ENCODE results near the gene TBC1D12. TPM values are rescaled to one million over a fixed set of nuclear protein-coding genes. Genes with fewer than 3 reads are reported as not detected.

TBC1D12 gene
- polyA plus RNA-seq, 6 donors from 2014 or later: 0.31 to 2.4 (median 0.96) TPM

DNA sequence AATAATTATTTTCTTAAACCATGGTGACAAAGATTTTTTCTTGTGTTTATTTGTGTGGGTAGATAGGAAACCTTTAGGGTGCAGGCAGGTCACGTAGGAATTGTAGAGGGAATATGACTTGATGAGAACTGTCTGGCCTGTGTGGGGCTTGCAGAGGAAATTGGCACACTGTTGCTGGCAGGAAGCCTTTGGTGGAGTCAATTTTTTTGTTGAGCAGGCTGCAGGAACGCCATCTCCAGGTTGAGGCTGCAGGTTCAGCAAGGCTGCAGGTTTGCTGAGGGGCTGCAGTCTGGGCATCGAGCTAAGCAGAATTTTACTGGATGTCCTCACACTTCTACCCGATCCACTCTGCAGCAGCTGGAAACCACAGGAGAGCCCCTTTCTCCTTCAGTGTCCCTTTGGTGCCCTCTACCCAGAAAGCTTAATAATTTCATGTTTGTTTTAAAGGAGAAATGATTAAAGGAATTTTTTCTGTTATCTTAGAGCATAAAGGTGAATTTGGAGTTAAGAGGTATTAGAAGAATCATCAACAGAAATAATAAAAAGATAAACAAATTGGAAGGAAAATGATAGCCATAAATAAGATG is 37.0 kb downstream of the TBC1D12 start:
- ATAC-seq (ENCODE audit: low read depth in 2 of 2) (no peak), DNase-seq (no peak)
- H3K36me3 Mint-ChIP-seq: peaks cover 0 to 12% of the 10 kb centered on the region in 2 donors
- peak overlapping the region in 1 of 8 donors; percentile 42 for H3K4me3 Mint-ChIP-seq
- no peak overlapping the region for H3K27ac Mint-ChIP-seq
- H3K9me3 Mint-ChIP-seq: peaks cover 2 to 25% (median 16%) of the 10 kb centered on the region in 7 donors
- H3K27me3 Mint-ChIP-seq: peaks cover 0 to 18% (median 0%) of the 10 kb centered on the region in 3 donors
- no peaks in the 10 kb centered on the region for H3K4me1 Mint-ChIP-seq

DNA sequence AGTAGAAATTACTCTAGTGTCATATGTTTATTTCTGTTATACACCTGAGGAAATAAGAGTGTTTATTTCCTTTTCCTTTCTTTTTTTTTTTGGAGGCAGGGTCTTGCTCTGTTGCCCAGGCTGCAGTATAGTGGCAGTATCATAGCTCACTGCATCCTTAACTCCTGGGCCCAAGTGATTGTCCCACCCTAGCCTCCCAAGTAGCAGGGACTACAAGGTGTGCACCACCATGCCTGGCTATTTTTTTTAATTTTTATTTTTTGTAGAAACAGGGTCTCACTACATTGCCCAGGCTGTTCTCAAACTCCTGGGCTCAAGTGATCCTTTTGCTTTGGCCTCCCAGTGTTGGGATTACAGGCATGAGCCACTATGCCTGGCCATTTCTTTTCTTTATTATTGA is 37.8 kb downstream of the TBC1D12 start:
- peaks cover 0 to 20% (median 0%) of the 10 kb centered on the region in 3 donors for H3K27me3 Mint-ChIP-seq

DNA sequence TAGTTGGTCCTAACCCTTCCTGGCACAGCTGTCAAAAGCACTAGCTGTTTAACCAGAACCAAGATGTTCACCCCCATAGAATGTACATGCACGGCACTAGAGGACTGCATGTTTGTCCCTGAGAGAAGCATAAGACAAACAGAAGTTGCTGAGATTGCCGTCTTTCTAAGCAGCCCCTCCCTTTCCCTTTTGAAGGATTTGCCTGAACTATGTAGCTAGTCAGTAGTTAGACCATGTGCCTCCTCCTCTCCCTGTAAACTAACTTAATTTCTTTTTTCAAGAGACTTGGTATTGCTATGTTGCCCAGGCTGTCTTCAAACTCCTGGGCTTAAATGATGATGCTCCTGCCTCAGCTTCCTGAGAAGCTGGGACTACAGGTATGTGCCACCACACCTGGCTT is 40.7 kb downstream of the TBC1D12 start:
- Mint-ChIP-seq H3K36me3 (peaks cover 0 to 5% of the 10 kb centered on the region in 2 donors), H3K4me3 (no peak overlapping the region), H3K27me3 (peaks cover 0 to 20% (median 0%) of the 10 kb centered on the region in 3 donors), H3K27ac (no peak overlapping the region), H3K9me3 (peaks cover 0 to 4% (median 0%) of the 10 kb centered on the region in 7 donors), H3K4me1 (no peaks in the 10 kb centered on the region)
- DNase-seq (no peak), ATAC-seq (ENCODE audit: low read depth in 2 of 2) (no peak)

More for the DNA sequence above, 37.8 kb downstream of the TBC1D12 start:
- ATAC-seq (ENCODE audit: low read depth in 2 of 2): no peak
- no peak for DNase-seq
- no peaks in the 10 kb centered on the region for H3K4me1 Mint-ChIP-seq
- H3K9me3 Mint-ChIP-seq: peaks cover 2 to 25% (median 16%) of the 10 kb centered on the region in 7 donors
- no peak overlapping the region for H3K4me3 Mint-ChIP-seq
- no peak overlapping the region for H3K27ac Mint-ChIP-seq
- peaks cover 0 to 12% of the 10 kb centered on the region in 2 donors for H3K36me3 Mint-ChIP-seq

DNA sequence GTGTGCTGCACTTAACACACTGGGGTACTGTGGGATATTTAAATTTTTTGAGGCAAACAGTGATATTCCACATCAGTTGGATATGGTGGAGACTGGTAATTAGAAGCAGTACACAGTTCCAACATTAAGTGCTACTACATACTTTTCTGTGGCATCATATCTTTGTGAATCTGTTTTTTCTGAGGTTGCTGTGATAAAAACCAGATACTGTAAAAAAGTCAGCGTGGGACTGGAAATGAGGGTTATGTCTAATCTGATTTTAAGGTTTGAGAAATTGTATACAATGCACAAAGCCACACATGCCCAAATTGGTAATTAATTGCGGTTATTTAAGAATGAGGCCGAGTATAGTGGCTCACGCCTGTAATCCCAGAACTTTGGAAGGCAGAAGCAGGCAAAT is 41.2 kb downstream of the TBC1D12 start:
- peaks cover 0 to 20% (median 0%) of the 10 kb centered on the region in 3 donors for H3K27me3 Mint-ChIP-seq
- no peak overlapping the region for H3K4me3 Mint-ChIP-seq
- no peak for DNase-seq
- H3K27ac Mint-ChIP-seq: no peak overlapping the region
- H3K4me1 Mint-ChIP-seq: no peaks in the 10 kb centered on the region
- peaks cover 0 to 3% (median 0%) of the 10 kb centered on the region in 7 donors for H3K9me3 Mint-ChIP-seq
- H3K36me3 Mint-ChIP-seq: peaks cover 0 to 5% of the 10 kb centered on the region in 2 donors
- no peak for ATAC-seq (ENCODE audit: low read depth in 2 of 2)

DNA sequence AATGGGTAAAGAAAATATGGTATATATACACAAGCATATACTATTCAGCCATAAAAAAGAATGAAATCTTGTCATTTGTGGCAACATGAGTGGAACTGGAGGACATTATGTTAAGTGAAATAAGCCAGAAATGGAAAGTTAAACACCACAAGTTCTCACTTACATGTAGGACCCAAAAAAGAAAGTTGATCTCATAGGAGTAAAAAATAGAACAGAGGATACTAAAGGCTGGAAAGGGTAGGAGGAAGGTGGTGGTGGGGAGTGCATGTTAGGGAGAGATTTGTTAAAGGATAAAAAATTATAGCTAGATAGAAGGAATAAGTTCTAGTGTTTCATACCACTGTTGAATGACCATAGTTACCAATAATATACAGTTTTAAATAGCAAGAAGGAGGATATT is 48.4 kb downstream of the TBC1D12 start:
- Mint-ChIP-seq H3K9me3 (peaks cover 0 to 18% (median 9%) of the 10 kb centered on the region in 7 donors), H3K4me3 (no peak overlapping the region), H3K27ac (no peak overlapping the region), H3K4me1 (no peaks in the 10 kb centered on the region), H3K27me3 (peaks cover 0 to 5% (median 5%) of the 10 kb centered on the region in 3 donors), H3K36me3 (peaks cover 0 to 17% of the 10 kb centered on the region in 2 donors)
- no peak for DNase-seq
- no peak for ATAC-seq (ENCODE audit: low read depth in 2 of 2)

DNA sequence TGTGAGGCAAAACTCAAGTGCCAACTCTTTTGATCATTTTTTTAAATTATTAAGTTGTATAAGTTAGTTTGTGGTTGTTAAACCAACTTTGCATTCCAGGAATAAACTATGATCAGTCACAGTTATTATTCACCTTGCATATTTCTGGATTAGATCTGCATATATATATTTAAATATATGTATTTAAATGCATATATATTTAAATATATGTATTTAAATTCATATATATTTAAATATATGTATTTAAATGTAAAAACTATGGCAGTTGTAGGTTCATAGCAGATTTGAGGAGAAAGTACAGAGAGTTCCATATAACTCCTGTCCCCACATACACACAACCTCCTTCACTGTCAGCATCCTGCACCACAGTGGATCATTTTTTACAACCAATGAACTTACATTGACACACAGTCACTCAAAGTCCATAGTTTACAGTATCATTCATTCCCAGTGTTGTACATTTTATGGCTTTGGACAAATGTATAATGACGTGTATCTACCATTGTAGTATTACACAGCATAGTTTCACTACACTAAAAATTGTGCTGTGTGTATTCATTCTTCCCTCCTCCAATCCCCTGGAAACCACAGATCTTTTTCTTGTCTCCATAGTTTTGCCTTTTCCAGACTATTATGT is 49.7 kb downstream of the TBC1D12 start:
- no peak overlapping the region for H3K4me3 Mint-ChIP-seq
- DNase-seq (no peak), ATAC-seq (ENCODE audit: low read depth in 2 of 2) (no peak)

DNA sequence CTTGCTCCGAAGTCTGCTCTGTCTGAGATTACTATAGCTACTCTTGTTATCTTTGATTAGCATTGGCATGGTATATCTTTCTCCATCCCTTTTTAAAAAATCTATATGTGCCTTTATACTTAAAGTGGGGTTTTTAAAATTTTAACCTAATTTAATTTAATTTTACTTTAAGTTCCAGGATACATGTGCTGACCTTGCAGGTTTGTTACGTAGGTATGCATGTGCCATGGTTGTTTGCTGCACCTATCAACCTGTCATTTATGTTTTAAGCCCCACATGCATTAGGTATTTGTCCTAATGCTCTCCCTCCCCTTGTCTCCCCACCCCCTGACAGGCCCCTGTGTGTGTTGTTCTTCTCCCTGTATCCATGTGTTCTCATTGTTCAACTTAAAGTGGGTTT is 54.6 kb downstream of the TBC1D12 start:
- H3K4me1 Mint-ChIP-seq: no peaks in the 10 kb centered on the region
- DNase-seq: no peak
- peaks cover 19 to 33% of the 10 kb centered on the region in 2 donors for H3K36me3 Mint-ChIP-seq
- no peak for ATAC-seq (ENCODE audit: low read depth in 2 of 2)
- no peak overlapping the region for H3K4me3 Mint-ChIP-seq
- peaks cover 0 to 10% (median 5%) of the 10 kb centered on the region in 3 donors for H3K27me3 Mint-ChIP-seq
- H3K9me3 Mint-ChIP-seq: peaks cover 3 to 51% (median 30%) of the 10 kb centered on the region in 7 donors
- no peak overlapping the region for H3K27ac Mint-ChIP-seq

More for the DNA sequence above, 49.7 kb downstream of the TBC1D12 start:
- Mint-ChIP-seq H3K27ac (no peak overlapping the region), H3K9me3 (peaks cover 0 to 27% (median 13%) of the 10 kb centered on the region in 7 donors), H3K36me3 (peaks cover 1 to 22% of the 10 kb centered on the region in 2 donors), H3K27me3 (peaks cover 0 to 10% (median 5%) of the 10 kb centered on the region in 3 donors), H3K4me1 (no peaks in the 10 kb centered on the region)

DNA sequence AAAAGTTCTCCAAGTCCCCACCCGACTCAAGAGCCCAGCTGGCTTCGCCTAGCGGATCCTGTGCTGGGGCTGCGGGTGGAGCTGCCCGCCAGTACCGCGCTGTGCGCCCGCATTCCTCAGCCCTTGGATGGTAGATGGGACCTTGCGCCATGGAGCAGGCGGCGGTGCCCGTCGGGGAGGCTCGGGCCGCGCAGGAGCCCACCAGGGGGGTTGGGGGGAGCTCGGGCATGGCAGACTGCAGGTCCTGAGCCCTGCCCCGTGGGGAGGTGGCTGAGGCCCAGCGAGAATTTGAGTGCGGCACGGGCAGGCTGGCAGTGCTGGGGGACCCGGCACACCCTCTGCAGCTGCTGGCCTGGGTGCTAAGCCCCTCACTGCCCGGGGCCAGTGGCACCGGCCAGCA is 57.0 kb downstream of the TBC1D12 start:
- Mint-ChIP-seq H3K4me3 (no peak overlapping the region), H3K27me3 (peaks cover 0 to 15% (median 4%) of the 10 kb centered on the region in 3 donors), H3K36me3 (peaks cover 19 to 27% of the 10 kb centered on the region in 2 donors), H3K27ac (no peak overlapping the region), H3K9me3 (peaks cover 3 to 53% (median 25%) of the 10 kb centered on the region in 7 donors), H3K4me1 (no peaks in the 10 kb centered on the region)
- DNase-seq (no peak), ATAC-seq (ENCODE audit: low read depth in 2 of 2) (no peak)

DNA sequence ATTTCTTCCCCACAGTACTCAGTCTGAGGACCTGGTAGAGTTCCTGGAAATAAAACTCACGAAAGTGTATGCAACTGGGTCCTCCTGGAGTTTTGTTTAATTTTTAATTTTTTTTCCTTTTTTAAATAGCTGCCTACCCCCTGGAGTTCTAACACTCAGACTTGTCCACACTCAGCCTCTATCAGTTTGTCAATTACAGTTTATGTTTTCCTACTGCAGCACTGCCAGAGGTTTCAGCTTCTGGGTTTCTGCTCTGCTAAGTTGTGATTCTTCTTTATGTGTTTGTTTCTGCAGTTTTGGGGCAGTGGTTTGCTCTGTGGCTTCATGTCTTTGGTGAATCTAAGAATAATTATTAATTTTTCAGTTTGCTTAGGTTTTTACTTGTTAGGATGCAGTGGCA is 59.2 kb downstream of the TBC1D12 start:
- peaks cover 15 to 19% of the 10 kb centered on the region in 2 donors for H3K36me3 Mint-ChIP-seq
- no peaks in the 10 kb centered on the region for H3K4me1 Mint-ChIP-seq
- H3K4me3 Mint-ChIP-seq: no peak overlapping the region
- H3K27ac Mint-ChIP-seq: no peak overlapping the region
- peaks cover 0 to 10% (median 0%) of the 10 kb centered on the region in 3 donors for H3K27me3 Mint-ChIP-seq
- peaks cover 3 to 39% (median 14%) of the 10 kb centered on the region in 7 donors for H3K9me3 Mint-ChIP-seq
- ATAC-seq (ENCODE audit: low read depth in 2 of 2) (no peak), DNase-seq (no peak)

DNA sequence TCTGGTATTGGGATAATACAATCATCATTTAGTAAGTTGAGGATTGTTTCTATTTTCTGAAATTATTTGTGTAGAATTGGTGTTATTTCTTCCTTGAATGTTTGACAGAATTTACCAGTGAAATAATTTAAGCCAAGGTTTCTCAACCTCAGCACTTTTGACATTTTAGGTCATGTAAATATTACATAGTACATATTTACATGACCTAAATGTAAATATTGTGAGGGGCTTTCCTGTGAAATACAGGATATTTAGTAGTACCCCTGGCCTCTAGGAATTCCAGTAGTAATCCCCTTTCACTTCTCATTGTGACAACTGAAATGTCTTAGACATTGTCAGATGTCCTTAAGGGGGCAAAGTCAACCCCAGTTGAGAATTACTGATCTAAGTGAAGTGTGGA is 59.8 kb downstream of the TBC1D12 start:
- Mint-ChIP-seq H3K36me3 (peaks cover 11 to 17% of the 10 kb centered on the region in 2 donors), H3K9me3 (peaks cover 2 to 37% (median 14%) of the 10 kb centered on the region in 7 donors), H3K27ac (no peak overlapping the region), H3K4me1 (no peaks in the 10 kb centered on the region), H3K27me3 (peaks cover 0 to 10% (median 0%) of the 10 kb centered on the region in 3 donors), H3K4me3 (no peak overlapping the region)
- no peak for ATAC-seq (ENCODE audit: low read depth in 2 of 2)
- DNase-seq: no peak

DNA sequence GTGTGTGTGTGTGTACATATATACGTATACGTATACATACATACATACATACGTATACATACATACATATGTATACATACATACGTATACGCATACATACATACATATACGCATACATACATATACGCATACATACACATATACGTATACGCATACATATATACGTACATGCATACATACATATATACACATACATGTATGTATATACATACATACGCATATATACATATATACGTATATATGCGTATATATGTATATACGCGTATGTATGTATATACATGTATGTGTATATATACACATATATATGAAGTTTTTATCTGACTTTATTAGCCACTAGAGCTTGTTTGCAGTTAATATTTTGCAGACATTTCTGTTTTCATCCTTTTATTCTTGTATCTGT is 63.3 kb downstream of the TBC1D12 start:
- peaks cover 0 to 6% of the 10 kb centered on the region in 2 donors for H3K36me3 Mint-ChIP-seq
- no peaks in the 10 kb centered on the region for H3K4me1 Mint-ChIP-seq
- peaks cover 0 to 12% (median 4%) of the 10 kb centered on the region in 3 donors for H3K27me3 Mint-ChIP-seq
- H3K4me3 Mint-ChIP-seq: no peak overlapping the region
- peaks cover 0 to 13% (median 4%) of the 10 kb centered on the region in 7 donors for H3K9me3 Mint-ChIP-seq
- H3K27ac Mint-ChIP-seq: no peak overlapping the region
- DNase-seq (no peak), ATAC-seq (ENCODE audit: low read depth in 2 of 2) (no peak)

DNA sequence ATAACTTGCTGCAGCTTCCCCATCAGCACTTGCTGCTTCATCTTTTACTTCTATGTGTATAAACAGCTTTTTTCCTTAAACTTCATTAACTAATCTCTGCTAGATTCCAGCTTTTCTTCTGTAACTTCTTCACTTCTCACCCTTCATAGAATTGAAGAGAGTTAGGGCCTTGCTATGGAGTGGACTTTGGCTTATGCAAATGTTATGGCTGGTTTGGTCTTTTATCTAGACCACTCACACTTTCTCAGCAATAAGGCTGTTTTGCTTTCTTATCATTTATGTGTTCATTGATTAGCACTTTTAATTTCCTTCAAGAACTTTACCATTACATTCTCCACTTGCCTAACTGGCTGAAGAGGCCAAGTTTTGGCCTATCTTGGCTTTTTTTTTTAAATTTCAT is 79.1 kb downstream of the TBC1D12 start:
- no peak overlapping the region for H3K27ac Mint-ChIP-seq
- DNase-seq (no peak), ATAC-seq (ENCODE audit: low read depth in 2 of 2) (no peak)
- H3K4me3 Mint-ChIP-seq: no peak overlapping the region
- H3K4me1 Mint-ChIP-seq: no peaks in the 10 kb centered on the region
- H3K36me3 Mint-ChIP-seq: peaks cover 8 to 9% of the 10 kb centered on the region in 2 donors
- H3K27me3 Mint-ChIP-seq: peaks cover 0 to 4% (median 0%) of the 10 kb centered on the region in 3 donors
- peaks cover 3 to 26% (median 8%) of the 10 kb centered on the region in 7 donors for H3K9me3 Mint-ChIP-seq

DNA sequence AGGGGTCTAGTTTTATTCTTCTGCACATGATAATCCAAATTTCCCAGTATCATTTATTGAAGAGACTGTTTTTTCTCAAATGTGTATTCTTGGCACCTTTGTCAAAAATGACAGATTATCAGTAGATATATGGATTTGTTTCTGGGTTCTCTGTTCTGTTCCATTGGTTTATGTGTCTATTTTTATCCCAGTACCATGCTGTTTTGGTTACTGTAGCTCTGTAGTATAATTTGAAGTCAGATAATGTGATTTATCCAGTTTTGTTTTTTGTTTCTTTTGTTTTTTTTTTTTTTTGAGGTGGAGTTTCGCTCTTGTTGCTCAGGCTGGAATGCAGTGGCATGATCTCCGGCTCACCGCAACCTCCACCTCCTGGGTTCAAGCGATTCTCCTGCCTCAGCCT is 81.6 kb downstream of the TBC1D12 start:
- DNase-seq: no peak

DNA sequence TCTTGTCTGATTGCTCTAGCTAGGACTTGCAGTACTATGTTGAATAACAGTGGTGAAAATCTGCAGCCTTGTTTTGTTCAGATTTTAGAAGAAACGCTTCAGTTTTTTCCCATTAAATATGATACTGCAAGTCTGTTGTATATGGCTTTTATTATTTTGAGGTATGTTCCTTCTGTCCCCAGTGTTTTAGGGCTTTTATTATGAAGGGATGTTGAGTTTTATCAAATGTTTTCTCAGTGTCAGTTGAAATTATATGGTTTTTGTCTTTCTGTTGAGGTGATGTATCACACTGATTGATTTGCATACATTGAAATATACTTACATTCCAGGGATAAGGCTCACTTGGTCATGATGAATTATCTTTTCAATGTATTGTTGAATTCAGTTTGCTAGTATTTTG is 82.8 kb downstream of the TBC1D12 start:
- DNase-seq: no peak
- Mint-ChIP-seq H3K4me1 (no peaks in the 10 kb centered on the region), H3K36me3 (peaks cover 9 to 17% of the 10 kb centered on the region in 2 donors)

More for the DNA sequence above, 81.6 kb downstream of the TBC1D12 start:
- H3K4me3 Mint-ChIP-seq: no peak overlapping the region
- no peak for ATAC-seq (ENCODE audit: low read depth in 2 of 2)
- peaks cover 0 to 4% (median 0%) of the 10 kb centered on the region in 3 donors for H3K27me3 Mint-ChIP-seq
- no peak overlapping the region for H3K27ac Mint-ChIP-seq
- peaks cover 9 to 10% of the 10 kb centered on the region in 2 donors for H3K36me3 Mint-ChIP-seq
- no peaks in the 10 kb centered on the region for H3K4me1 Mint-ChIP-seq
- H3K9me3 Mint-ChIP-seq: peaks cover 4 to 34% (median 14%) of the 10 kb centered on the region in 7 donors

More for the DNA sequence above, 82.8 kb downstream of the TBC1D12 start:
- Mint-ChIP-seq H3K27me3 (peaks cover 0 to 4% (median 0%) of the 10 kb centered on the region in 3 donors), H3K9me3 (peaks cover 4 to 34% (median 14%) of the 10 kb centered on the region in 7 donors), H3K4me3 (no peak overlapping the region), H3K27ac (no peak overlapping the region)
- ATAC-seq (ENCODE audit: low read depth in 2 of 2): no peak

Measured in naive B cell (primary cell).